Spleen (tissue), 7 donors: ENCODE measurements around the gene DCP2.

ENCODE experiments used
- CTCF ChIP-seq, 11 experiments: fragments of 200-600 bp in 7 of 11; fragments of 450-650 bp in 4 of 11; sonication (generic) in 4 of 11; IDR thresholded peaks in 8 of 11; conservative IDR thresholded peaks in 3 of 11; 1 replicate in 7 of 11; 2 replicates in 4 of 11; pipeline versions ENCODE4 v1.4.0 to v1.8.0; 2016 to 2021; ENCODE audit warnings: antibody characterized with exemption in 11 of 11, inconsistent platforms in 4 of 11, mild to moderate bottlenecking in 1 of 11
- POLR2A ChIP-seq, 3 donors: fragments of 450-650 bp; IDR thresholded peaks; one replicate each; pipeline ENCODE4 v1.5.1; 2017; ENCODE audit warnings: antibody characterized with exemption in 3 of 3, mild to moderate bottlenecking in 1 of 3
- donor health status: DM: no; HTN: no; CAD: no; lungs with moderate emphysema.
- donor health status: DM: no; HTN: no; CAD: no.
- donor health status: DM: no; HTN: no; CAD: no.

GRCh38 chr5:112967520-112968083 is 9.0 kb upstream of the DCP2 start:
- TF ChIP-seq CTCF (IDR thresholded peaks at IDR 0.05 in 8 of 11, conservative IDR thresholded peaks at IDR 0.05 in 3 of 11) = no peak
- no peak for TF ChIP-seq POLR2A (IDR thresholded peaks at IDR 0.05)
